ENCODE data around the gene SLC47A2.
A peak's percentile ranks its signal among the peaks of the same experiment; 100 is the strongest.
"Not testable (repeated sequence)": the region's sequence is repeated elsewhere in the genome, so short reads cannot be mapped to it uniquely, and the experiment has no call there.

SLC47A2 gene

GRCh38 chr17:19709841-19710240 is 6.5 kb downstream of the SLC47A2 start:
- no peak for DNase-seq

GRCh38 chr17:19708431-19709175 is 7.8 kb downstream of the SLC47A2 start:
- no peak for DNase-seq

- no peak for DNase-seq
Measured at GRCh38 chr17:19707728-19708221, 8.6 kb downstream of the SLC47A2 start.

- DNase-seq: no peak
Measured at GRCh38 chr17:19706791-19707727, 9.3 kb downstream of the SLC47A2 start.

- DNase-seq: peak in 1 of 56 donors; percentile 20
Measured at GRCh38 chr17:19705771-19706770, 10.3 kb downstream of the SLC47A2 start.

- no peak for DNase-seq
Measured at GRCh38 chr17:19705201-19705600, 11.2 kb downstream of the SLC47A2 start.

GRCh38 chr17:19703828-19704613 is 12.4 kb downstream of the SLC47A2 start:
- DNase-seq: no peak

- no peak for DNase-seq
Measured at GRCh38 chr17:19703106-19703827, 13.1 kb downstream of the SLC47A2 start.

GRCh38 chr17:19702217-19702641 is 14.2 kb downstream of the SLC47A2 start:
- DNase-seq: no peak

GRCh38 chr17:19686400-19687090 is 29.8 kb downstream of the SLC47A2 start:
- DNase-seq: no peak

GRCh38 chr17:19684909-19685580 is 31.3 kb downstream of the SLC47A2 start:
- DNase-seq: not testable (repeated sequence)

- DNase-seq: no peak
Measured at GRCh38 chr17:19683117-19683516, 33.3 kb downstream of the SLC47A2 start.

- no peak for DNase-seq
Measured at GRCh38 chr17:19678581-19679453, 37.6 kb downstream of the SLC47A2 start.

GRCh38 chr17:19677736-19678379 is 38.5 kb downstream of the SLC47A2 start:
- no peak for DNase-seq

GRCh38 chr17:19676896-19677295 is 39.5 kb downstream of the SLC47A2 start:
- DNase-seq: no peak

GRCh38 chr17:19673623-19674022 is 42.8 kb downstream of the SLC47A2 start:
- no peak for DNase-seq

All from amygdala (tissue), 56 donors.